Activated naive CD8-positive, alpha-beta T cell (primary cell): ENCODE data around the gene ALPG.
"Not testable (repeated sequence)": the region's sequence is repeated elsewhere in the genome, so short reads cannot be mapped to it uniquely, and the experiment has no call there.

Source experiments
- H3K27ac Mint-ChIP-seq: one replicate; pipeline ENCODE4 v1.8.0; 2021; ENCODE audit warnings: mixed read lengths
- H3K27me3 Mint-ChIP-seq: one replicate; pipeline ENCODE4 v1.8.0; 2021; ENCODE audit warnings: mixed read lengths
- H3K36me3 Mint-ChIP-seq: one replicate; pipeline ENCODE4 v1.8.0; 2021; ENCODE audit warnings: mixed read lengths
- H3K4me1 Mint-ChIP-seq: one replicate; pipeline ENCODE4 v1.8.0; 2021; ENCODE audit warnings: low read depth, mixed read lengths
- H3K4me3 Mint-ChIP-seq: one replicate; pipeline ENCODE4 v1.8.0; 2021; ENCODE audit warnings: mild to moderate bottlenecking, mixed read lengths
- H3K9me3 Mint-ChIP-seq: one replicate; pipeline ENCODE4 v1.8.0; 2021; ENCODE audit warnings: low read depth, mixed read lengths

Gene ALPG

DNA sequence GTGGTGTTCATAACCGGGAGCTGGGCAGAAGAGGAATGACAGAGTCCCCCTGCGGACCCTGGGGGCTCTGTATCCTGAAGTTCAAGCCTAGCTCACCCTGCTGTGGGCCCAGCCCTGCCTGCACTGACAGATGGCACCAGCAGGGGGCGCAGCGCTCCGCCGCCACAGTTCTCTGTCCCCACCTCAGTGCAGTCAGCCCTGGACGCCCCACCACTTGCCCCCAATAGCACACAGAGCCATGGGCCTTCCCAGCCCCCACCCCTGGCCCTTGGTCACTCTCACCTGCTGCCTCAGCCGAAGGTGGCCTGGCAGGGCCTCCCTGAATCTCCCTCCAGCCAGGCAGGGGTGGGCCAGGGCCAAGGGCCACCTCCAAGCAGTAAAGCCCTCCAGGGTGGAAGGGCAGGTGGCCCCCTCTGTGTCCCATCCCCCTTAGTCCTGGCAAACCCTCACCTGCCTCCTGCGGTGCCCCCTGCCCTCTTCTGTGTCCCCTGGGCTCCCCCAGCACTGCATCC is 39.7 kb downstream of the ALPG start:
- H3K9me3 Mint-ChIP-seq, H3K27me3 Mint-ChIP-seq, H3K36me3 Mint-ChIP-seq, H3K4me1 Mint-ChIP-seq, H3K4me3 Mint-ChIP-seq, H3K27ac Mint-ChIP-seq: not testable (repeated sequence)

GRCh38 chr2:232447091-232447620 is 40.5 kb downstream of the ALPG start:
- no peaks in the 10 kb centered on the region for H3K36me3 Mint-ChIP-seq
- H3K27ac Mint-ChIP-seq = no peak overlapping the region

DNA sequence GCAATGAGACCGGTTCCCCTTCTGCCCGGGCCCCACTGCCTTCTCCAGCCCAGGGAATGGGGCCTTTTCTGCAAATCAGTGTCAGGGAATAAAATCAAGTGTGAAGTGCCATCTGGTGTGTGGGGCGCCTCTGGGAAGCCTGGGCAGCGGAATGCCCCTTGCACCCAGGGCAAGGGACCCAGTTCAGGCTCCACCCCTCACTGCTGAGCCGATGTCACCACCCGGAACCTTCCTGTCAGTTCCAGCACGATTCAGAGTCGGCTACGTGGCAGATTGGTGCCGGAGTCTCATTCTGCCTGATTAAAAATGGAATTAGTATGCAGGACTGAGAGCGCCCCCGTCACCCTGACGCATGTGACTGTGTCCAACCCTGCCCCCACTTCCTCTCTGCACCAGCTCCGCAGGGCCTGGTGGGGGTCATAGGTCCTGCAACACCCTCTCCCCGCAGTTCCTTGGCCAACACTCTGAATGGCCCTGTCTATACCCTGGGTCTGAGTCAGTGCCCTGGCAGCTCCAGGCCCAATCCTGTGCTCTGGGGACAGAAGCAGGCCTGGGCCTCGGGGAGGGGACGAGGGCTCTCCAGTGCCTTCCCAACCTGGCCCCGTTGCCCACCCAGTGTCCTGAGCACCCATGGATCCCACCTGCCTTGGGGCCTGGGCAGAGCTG is 41.1 kb downstream of the ALPG start:
- H3K4me1 Mint-ChIP-seq = peaks cover 6% of the 10 kb centered on the region
- no peak overlapping the region for H3K27ac Mint-ChIP-seq
- H3K4me3 Mint-ChIP-seq = no peak overlapping the region

More at GRCh38 chr2:232447091-232447620, 40.5 kb downstream of the ALPG start:
- Mint-ChIP-seq H3K27me3 (no peaks in the 10 kb centered on the region), H3K4me3 (no peak overlapping the region), H3K4me1 (peaks cover 6% of the 10 kb centered on the region), H3K9me3 (no peaks in the 10 kb centered on the region)

GRCh38 chr2:232448304-232448690 is 41.7 kb downstream of the ALPG start:
- Mint-ChIP-seq H3K36me3 (no peaks in the 10 kb centered on the region), H3K4me1 (peaks cover 6% of the 10 kb centered on the region), H3K9me3 (no peaks in the 10 kb centered on the region), H3K4me3 (no peak overlapping the region), H3K27me3 (no peaks in the 10 kb centered on the region), H3K27ac (no peak overlapping the region)

More for the DNA sequence above, 41.1 kb downstream of the ALPG start:
- no peaks in the 10 kb centered on the region for H3K9me3 Mint-ChIP-seq
- no peaks in the 10 kb centered on the region for H3K36me3 Mint-ChIP-seq
- H3K27me3 Mint-ChIP-seq = no peaks in the 10 kb centered on the region

DNA sequence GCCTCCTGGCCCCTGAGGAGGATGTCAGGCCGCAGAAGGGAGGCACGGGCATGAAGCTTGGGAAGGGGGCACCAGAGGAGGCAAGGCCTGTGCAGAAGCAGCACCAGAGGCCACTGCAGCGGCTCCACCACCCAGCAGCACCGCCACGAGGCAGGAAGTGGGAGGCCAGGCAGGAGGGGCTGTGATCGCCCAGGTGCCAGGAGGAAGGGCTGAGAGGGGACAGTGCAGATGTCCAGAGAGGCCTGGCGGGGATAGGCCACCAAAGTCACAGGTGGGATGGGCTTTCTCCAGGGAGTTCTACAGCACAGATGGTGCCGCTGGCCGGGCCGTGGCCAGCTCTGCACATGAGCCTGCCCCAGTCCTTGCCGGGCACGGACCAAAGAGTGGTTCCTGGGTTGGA is 43.3 kb downstream of the ALPG start:
- H3K27ac Mint-ChIP-seq = no peak overlapping the region
- H3K27me3 Mint-ChIP-seq = no peaks in the 10 kb centered on the region
- H3K9me3 Mint-ChIP-seq = no peaks in the 10 kb centered on the region
- no peak overlapping the region for H3K4me3 Mint-ChIP-seq
- H3K36me3 Mint-ChIP-seq = no peaks in the 10 kb centered on the region
- peaks cover 6% of the 10 kb centered on the region for H3K4me1 Mint-ChIP-seq

- H3K27me3 Mint-ChIP-seq, H3K27ac Mint-ChIP-seq, H3K9me3 Mint-ChIP-seq, H3K4me3 Mint-ChIP-seq, H3K36me3 Mint-ChIP-seq, H3K4me1 Mint-ChIP-seq: not testable (repeated sequence)
These were observed 45.0 kb downstream of the ALPG start for GRCh38 chr2:232451645-232452044.

GRCh38 chr2:232454630-232455029 is 48.0 kb downstream of the ALPG start:
- H3K4me3 Mint-ChIP-seq = no peak overlapping the region
- no peaks in the 10 kb centered on the region for H3K9me3 Mint-ChIP-seq
- H3K27ac Mint-ChIP-seq = no peak overlapping the region
- H3K36me3 Mint-ChIP-seq = no peaks in the 10 kb centered on the region
- H3K27me3 Mint-ChIP-seq = peaks cover 7% of the 10 kb centered on the region
- no peaks in the 10 kb centered on the region for H3K4me1 Mint-ChIP-seq

DNA sequence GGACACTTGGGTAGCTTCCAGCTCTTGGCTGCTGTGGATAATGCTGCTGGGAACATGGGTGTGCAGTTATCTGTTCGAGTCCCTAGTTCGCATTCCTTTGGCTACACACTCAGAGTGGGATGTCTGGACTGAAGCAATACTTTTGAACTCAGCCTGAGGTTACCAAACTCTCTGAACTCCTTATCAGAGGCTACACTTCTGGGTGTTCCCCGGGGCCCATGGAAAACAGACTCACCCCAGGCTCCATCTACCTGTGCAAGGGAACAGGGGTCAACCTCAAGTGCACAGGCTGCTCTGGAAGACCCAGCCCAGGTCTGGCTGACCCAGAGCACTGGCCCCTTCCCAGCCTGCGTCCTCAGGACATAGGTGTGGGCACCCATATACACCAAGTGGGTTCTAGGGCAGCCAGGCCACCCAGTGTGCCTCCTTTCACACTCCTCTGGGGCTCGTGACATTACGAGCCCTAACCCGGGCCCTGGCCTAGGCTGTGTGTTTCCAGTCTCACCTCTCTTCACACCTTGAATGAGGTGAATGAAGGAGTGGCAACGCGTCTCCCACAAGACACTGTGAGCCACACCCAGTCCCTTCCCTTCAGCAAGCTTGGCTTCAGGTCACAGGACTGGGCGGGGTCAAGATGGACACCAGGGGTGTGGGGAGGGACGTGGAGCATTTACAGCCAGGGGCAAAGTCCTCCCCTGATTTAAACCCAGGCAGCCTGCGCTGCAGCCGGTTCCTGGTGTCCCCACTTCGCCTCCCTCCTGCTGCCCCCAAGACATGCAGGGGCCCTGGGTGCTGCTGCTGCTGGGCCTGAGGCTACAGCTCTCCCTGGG is 49.0 kb downstream of the ALPG start, which contains the start of gene ALPI:
ALPI (plus strand) TSS at position 728 of the 830 bp plus-strand sequence; CDS start at position 775, 47 bp downstream.
- no peaks in the 10 kb centered on the region for H3K9me3 Mint-ChIP-seq
- H3K27ac Mint-ChIP-seq = no peak within 1 kb of the TSS
- no peaks in the 10 kb centered on the region for H3K4me1 Mint-ChIP-seq
- H3K4me3 Mint-ChIP-seq = no peak within 1 kb of the TSS
- H3K27me3 Mint-ChIP-seq = peaks cover 7% of the 10 kb centered on the region
- H3K36me3 Mint-ChIP-seq = no peaks in the 10 kb centered on the region

- peaks cover 7% of the 10 kb centered on the region for H3K27me3 Mint-ChIP-seq
- H3K27ac Mint-ChIP-seq = no peak overlapping the region
- no peak overlapping the region for H3K4me3 Mint-ChIP-seq
- no peaks in the 10 kb centered on the region for H3K36me3 Mint-ChIP-seq
- no peaks in the 10 kb centered on the region for H3K4me1 Mint-ChIP-seq
- no peaks in the 10 kb centered on the region for H3K9me3 Mint-ChIP-seq
These were observed 49.9 kb downstream of the ALPG start for GRCh38 chr2:232456296-232457120.

DNA sequence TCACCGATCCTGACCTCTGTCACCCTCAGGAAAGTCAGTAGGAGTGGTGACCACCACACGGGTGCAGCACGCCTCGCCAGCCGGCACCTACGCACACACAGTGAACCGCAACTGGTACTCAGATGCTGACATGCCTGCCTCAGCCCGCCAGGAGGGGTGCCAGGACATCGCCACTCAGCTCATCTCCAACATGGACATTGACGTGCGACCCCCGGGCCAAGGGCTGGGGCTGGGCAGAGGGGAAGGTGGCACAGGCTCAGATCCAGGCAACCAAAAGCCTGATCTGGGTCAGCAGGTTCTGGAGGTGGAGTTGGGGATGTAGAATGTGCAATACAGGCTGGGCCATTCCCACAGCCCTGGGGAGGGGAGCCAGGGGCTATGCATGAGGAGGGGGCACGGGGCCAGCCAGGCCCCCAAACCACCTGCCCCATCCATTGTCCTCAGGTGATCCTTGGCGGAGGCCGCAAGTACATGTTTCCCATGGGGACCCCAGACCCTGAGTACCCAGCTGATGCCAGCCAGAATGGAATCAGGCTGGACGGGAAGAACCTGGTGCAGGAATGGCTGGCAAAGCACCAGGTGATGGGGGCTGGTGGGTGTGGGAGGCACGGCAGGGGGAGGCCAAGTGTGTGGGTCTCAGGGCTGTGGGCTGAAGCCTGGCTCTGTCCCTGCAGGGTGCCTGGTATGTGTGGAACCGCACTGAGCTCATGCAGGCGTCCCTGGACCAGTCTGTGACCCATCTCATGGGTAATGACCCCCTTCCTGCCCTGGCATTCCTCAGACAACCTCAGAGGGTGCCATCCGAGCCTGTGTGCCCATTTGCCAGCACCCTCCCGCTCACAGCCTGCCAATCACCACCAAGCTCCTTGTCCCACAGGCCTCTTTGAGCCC is 50.7 kb downstream of the ALPG start:
- no peak overlapping the region for H3K27ac Mint-ChIP-seq

GRCh38 chr2:232458051-232458660 is 51.5 kb downstream of the ALPG start:
- Mint-ChIP-seq H3K4me1 (no peaks in the 10 kb centered on the region), H3K36me3 (no peaks in the 10 kb centered on the region), H3K27me3 (peaks cover 7% of the 10 kb centered on the region), H3K9me3 (peaks cover 3% of the 10 kb centered on the region), H3K4me3 (no peak overlapping the region), H3K27ac (no peak overlapping the region)

More for the DNA sequence above, 50.7 kb downstream of the ALPG start:
- H3K4me1 Mint-ChIP-seq = no peaks in the 10 kb centered on the region
- H3K36me3 Mint-ChIP-seq = no peaks in the 10 kb centered on the region
- peaks cover 7% of the 10 kb centered on the region for H3K27me3 Mint-ChIP-seq
- H3K9me3 Mint-ChIP-seq = no peaks in the 10 kb centered on the region
- no peak overlapping the region for H3K4me3 Mint-ChIP-seq

DNA sequence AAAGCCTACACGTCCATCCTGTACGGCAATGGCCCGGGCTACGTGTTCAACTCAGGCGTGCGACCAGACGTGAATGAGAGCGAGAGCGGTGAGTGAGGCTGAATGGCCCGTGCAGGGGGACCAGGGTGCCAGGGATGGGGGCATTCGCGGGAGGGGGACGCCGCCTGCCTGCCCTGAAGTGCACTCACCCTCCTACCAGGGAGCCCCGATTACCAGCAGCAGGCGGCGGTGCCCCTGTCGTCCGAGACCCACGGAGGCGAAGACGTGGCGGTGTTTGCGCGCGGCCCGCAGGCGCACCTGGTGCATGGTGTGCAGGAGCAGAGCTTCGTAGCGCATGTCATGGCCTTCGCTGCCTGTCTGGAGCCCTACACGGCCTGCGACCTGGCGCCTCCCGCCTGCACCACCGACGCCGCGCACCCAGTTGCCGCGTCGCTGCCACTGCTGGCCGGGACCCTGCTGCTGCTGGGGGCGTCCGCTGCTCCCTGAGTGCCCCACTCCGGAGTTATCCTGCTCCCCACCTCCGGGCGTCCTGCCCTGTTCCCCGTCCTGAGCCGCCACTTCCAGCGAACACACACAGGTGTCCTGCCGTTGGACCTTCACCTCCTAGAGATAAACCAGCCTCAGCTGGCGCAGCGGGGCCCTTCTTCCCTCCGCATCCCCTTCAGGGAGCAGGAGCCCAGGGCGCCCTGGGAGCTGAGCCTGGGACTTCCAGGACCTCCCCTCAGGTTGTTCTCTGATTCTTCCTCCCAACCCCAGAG is 52.2 kb downstream of the ALPG start:
- H3K9me3 Mint-ChIP-seq = peaks cover 3% of the 10 kb centered on the region
- H3K4me3 Mint-ChIP-seq = no peak overlapping the region
- no peaks in the 10 kb centered on the region for H3K36me3 Mint-ChIP-seq
- H3K27me3 Mint-ChIP-seq = peaks cover 8% of the 10 kb centered on the region
- H3K27ac Mint-ChIP-seq = no peak overlapping the region
- no peaks in the 10 kb centered on the region for H3K4me1 Mint-ChIP-seq

DNA sequence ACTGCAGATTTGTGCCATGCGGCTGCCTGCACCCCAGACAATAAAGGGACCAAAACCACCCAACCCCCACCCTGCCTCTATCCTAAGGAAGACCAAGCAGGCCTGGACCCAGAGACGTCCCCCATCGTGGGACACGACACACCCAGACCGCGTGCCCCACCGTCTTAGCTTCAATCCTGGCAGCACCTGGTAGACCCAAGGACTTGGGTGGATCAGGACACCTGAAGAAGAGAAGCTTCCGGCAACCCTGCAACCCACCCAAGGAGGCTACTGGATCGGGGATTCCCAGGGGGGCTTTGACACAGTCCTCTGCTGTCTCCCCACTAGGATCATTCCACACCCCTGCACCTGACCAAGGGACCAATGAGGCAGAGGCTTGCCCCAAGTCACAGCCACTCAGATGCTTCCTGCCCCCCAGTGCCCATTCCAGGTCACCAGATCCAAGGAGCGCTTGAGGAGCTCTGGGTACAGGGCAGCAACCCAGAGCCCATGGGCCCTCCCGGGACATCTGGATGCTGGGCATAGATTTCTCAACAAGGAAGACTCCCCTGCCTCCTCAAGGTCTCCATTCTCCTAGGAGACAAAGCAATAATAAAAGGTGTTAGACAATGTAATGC is 52.9 kb downstream of the ALPG start:
- Mint-ChIP-seq H3K9me3 (peaks cover 3% of the 10 kb centered on the region), H3K27me3 (peaks cover 8% of the 10 kb centered on the region), H3K4me3 (no peak overlapping the region), H3K27ac (no peak overlapping the region), H3K36me3 (no peaks in the 10 kb centered on the region), H3K4me1 (no peaks in the 10 kb centered on the region)
